HepG2 (cell line): ENCODE data around the gene DOCK11. TPM values are rescaled to one million over a fixed set of nuclear protein-coding genes. Genes with fewer than 3 reads are reported as not detected.

ENCODE experiments used
- ATAC-seq: fragments of 200-7000 bp; cut with Tn5 transposase; 3 replicates; pipeline ENCODE4 v1.9.1; 2020; ENCODE audit warnings: mild to moderate bottlenecking, moderate library complexity
- BruUV-seq: library from RNA; stranded (reverse); fragments of 400-500 nt; replicated peaks from 2 replicates; lab custom pipeline; 2021; lab: Mats Ljungman, UMichigan
- CTCF ChIA-PET: fragments of 300-600 bp; formaldehyde crosslinking; extraction: SDS; loops from one replicate; lab custom pipeline; 2021; ENCODE audit warnings: low total read pairs, inconsistent platforms, low intra/inter-chr PET ratio; lab: Yijun Ruan, JAX
- POLR2A ChIA-PET: fragments of 350-600 bp; sonication (Branson Sonifier 250); formaldehyde crosslinking; loops from one replicate; lab custom pipeline; 2020; ENCODE audit warnings: antibody characterized with exemption, inconsistent platforms; lab: Yijun Ruan, JAX
- DNase-seq: peaks from one replicate; pipeline ENCODE4 v3.0.0-alpha.2; 2015; ENCODE audit warnings: low spot score
- FAIRE-seq: peaks from 3 replicates; lab custom pipeline; 2011; peaks lifted over from hg19 to GRCh38; lab: Jason Lieb, UNC
- H2AFZ ChIP-seq: one replicate; pipeline ENCODE4 v1.6.1; 2011; ENCODE audit warnings: low read length, inconsistent platforms
- H3K27ac ChIP-seq: fragments of 300-600 bp; 3 replicates; pipeline ENCODE4 v1.8.0; 2011; ENCODE audit warnings: mixed run types, mild to moderate bottlenecking, mixed read lengths, low read length, inconsistent platforms; ENCODE audit not compliant: insufficient read depth; ENCODE audit errors: extremely low read length
- H3K27me3 ChIP-seq, 2 experiments: fragments of 200-600 bp in 1 of 2; 2 replicates in 1 of 2; 3 replicates in 1 of 2; pipeline versions ENCODE4 v1.6.0 to v1.8.0; 2011; ENCODE audit warnings: low read length in 2 of 2, mild to moderate bottlenecking in 2 of 2, moderate library complexity in 2 of 2, inconsistent platforms in 1 of 2; ENCODE audit not compliant: insufficient read depth in 2 of 2, control insufficient read depth in 1 of 2
- H3K36me3 ChIP-seq, 2 experiments: fragments of 200-600 bp in 1 of 2; replicated peaks in 1 of 2; 2 replicates in 1 of 2; 3 replicates in 1 of 2; pipeline versions ENCODE4 v1.5.1 to v1.8.0; 2011; ENCODE audit warnings: low read length in 2 of 2, inconsistent platforms in 1 of 2; ENCODE audit not compliant: insufficient read depth in 2 of 2, control insufficient read depth in 1 of 2
- H3K4me1 ChIP-seq: 2 replicates; pipeline ENCODE4 v1.5.1; 2012; ENCODE audit warnings: low read length, inconsistent platforms; ENCODE audit not compliant: insufficient read depth
- H3K4me2 ChIP-seq: 2 replicates; pipeline ENCODE4 v1.6.0; 2011; ENCODE audit warnings: low read depth, low read length, inconsistent platforms
- H3K4me3 ChIP-seq, 3 experiments: fragments of 200-600 bp in 1 of 3; sonication (generic), shearing (Covaris generic) in 1 of 3; replicated peaks in 1 of 3; 2 replicates each; pipeline ENCODE4 v1.5.1; 2011 to 2016; ENCODE audit warnings: low read length in 3 of 3, inconsistent platforms in 2 of 3, low read depth in 2 of 3, mild to moderate bottlenecking in 2 of 3, control low read depth in 1 of 3, mixed read lengths in 1 of 3; ENCODE audit not compliant: insufficient read depth in 1 of 3
- H3K79me2 ChIP-seq: one replicate; pipeline ENCODE4 v1.6.1; 2011; ENCODE audit warnings: low read length, inconsistent platforms; ENCODE audit not compliant: insufficient read depth
- H3K9ac ChIP-seq: 2 replicates; pipeline ENCODE4 v1.6.0; 2011; ENCODE audit warnings: mild to moderate bottlenecking, low read depth, low read length, inconsistent platforms; ENCODE audit not compliant: insufficient read depth
- H3K9me3 ChIP-seq: 2 replicates; pipeline ENCODE4 v1.5.1; 2012; ENCODE audit warnings: mild to moderate bottlenecking, low read length
- H4K20me1 ChIP-seq: 2 replicates; pipeline ENCODE4 v1.6.0; 2011; ENCODE audit warnings: inconsistent platforms, mild to moderate bottlenecking, low read length, moderate library complexity; ENCODE audit not compliant: insufficient read depth
- DNMT1 ChIP-seq: sonication (generic); formaldehyde crosslinking; IDR thresholded peaks from 2 replicates; pipeline ENCODE4 v1.5.1; 2020; ENCODE audit warnings: mild to moderate bottlenecking, missing genetic modification reagents
- HOXA5 ChIP-seq: sonication (generic); formaldehyde crosslinking; IDR thresholded peaks from 2 replicates; pipeline ENCODE4 v1.4.0; 2020; ENCODE audit warnings: missing genetic modification reagents
- ZFAT ChIP-seq: sonication (generic); formaldehyde crosslinking; conservative IDR thresholded peaks from 2 replicates; pipeline ENCODE4 v1.8.1; 2023; ENCODE audit warnings: missing genetic modification reagents, inconsistent platforms
- ZNF207 ChIP-seq: fragments of 450-650 bp; IDR thresholded peaks from 2 replicates; pipeline ENCODE4 v1.6.1; 2016; ENCODE audit warnings: antibody characterized with exemption, borderline replicate concordance
- ZNF263 ChIP-seq: sonication (generic); formaldehyde crosslinking; IDR thresholded peaks from 2 replicates; pipeline ENCODE4 v1.4.0; 2020; ENCODE audit warnings: missing genetic modification reagents
- WGBS: methylation state at CpG from one replicate; pipeline ENCODE4 v1.1.6; 2017; ENCODE audit warnings: low lambda C conversion rate; 5-methylcytosine and 5-hydroxymethylcytosine counted together
- in situ Hi-C: cut with HindIII; loops from 2 replicates; pipeline ENCODE4 v1.10.0; 2017; ENCODE audit warnings: low pct_unique_long_range_greater_than_20kb; ENCODE audit not compliant: extremely low pct_ligation_motif_present
- intact Hi-C: fragments of 100-400 bp; cut with micrococcal nuclease; formaldehyde crosslinking; loops from one replicate; pipeline ENCODE4 v1.10.0; 2022; ENCODE audit not compliant: unreplicated experiment
- polyA plus RNA-seq, 8 experiments: library from polyadenylated mRNA; depleted of rRNA in 3 of 8; stranded (reverse) in 7 of 8; unstranded in 1 of 8; fragments of >200 nt; fragmentation: Illumina TruSeq in 4 of 8; extraction: Trizol in 4 of 8; gene quantifications; 2 replicates each; pipeline versions ENCODE4 v1.2.1 to v1.2.3, GENCODE V29; 2011 to 2016; ENCODE audit warnings: low read depth in 4 of 8, missing spikeins in 1 of 8, mixed read lengths in 1 of 8; ENCODE audit not compliant: insufficient read depth in 1 of 8
- total RNA-seq, 5 experiments: library from RNA; depleted of rRNA; stranded (reverse); fragments of >200 nt; fragmentation: Illumina TruSeq; extraction: Trizol; gene quantifications; 2 replicates each; pipeline ENCODE4 v1.2.3, GENCODE V29; 2016; ENCODE audit warnings: low read depth in 1 of 5

DOCK11 gene
- total and polyA plus RNA-seq, 2 of the 13 experiments (the other 11 are each of a cell fraction or from before 2014, with no cell fraction given), result 0.02 to 0.12 TPM

- H3K4me2 ChIP-seq, result no peak overlapping the region
- H3K27me3 ChIP-seq, result no peaks in the 10 kb centered on the region
- H3K36me3 ChIP-seq, result no peaks in the 10 kb centered on the region
- TF ChIP-seq HOXA5, result no peak
- H3K79me2 ChIP-seq, result no peaks in the 10 kb centered on the region
- H2AFZ ChIP-seq, result no peak overlapping the region
- BruUV-seq, result no TSS peak
- WGBS, result 14% methylated on average over 3 of the region's 3 CpGs
- DNase-seq (no peak), FAIRE-seq (no peak), ATAC-seq (no peak)
- no peak overlapping the region for H3K4me3 ChIP-seq
- H3K4me1 ChIP-seq, result no peaks in the 10 kb centered on the region
- POLR2A ChIA-PET, result no interaction called here
- intact Hi-C loops, result no loop called here
- in situ Hi-C loops, result no loop called here
- H3K27ac ChIP-seq, result no peak overlapping the region
- CTCF ChIA-PET, result no interaction called here
- H4K20me1 ChIP-seq, result no peaks in the 10 kb centered on the region
- no peak overlapping the region for H3K9ac ChIP-seq
- no peaks in the 10 kb centered on the region for H3K9me3 ChIP-seq
These were observed 34.8 kb downstream of the DOCK11 start for GRCh38 chrX:118530219-118530911.

GRCh38 chrX:118534716-118535493 is 39.3 kb downstream of the DOCK11 start:
- no peak for FAIRE-seq
- no peak for ATAC-seq
- Histone ChIP-seq H4K20me1 (no peaks in the 10 kb centered on the region), H3K9ac (no peak overlapping the region), H3K79me2 (no peaks in the 10 kb centered on the region), H2AFZ (no peak overlapping the region), H3K4me3 (no peak overlapping the region), H3K27me3 (no peaks in the 10 kb centered on the region), H3K4me1 (no peaks in the 10 kb centered on the region), H3K9me3 (no peaks in the 10 kb centered on the region), H3K27ac (no peak overlapping the region), H3K36me3 (no peaks in the 10 kb centered on the region), H3K4me2 (no peak overlapping the region)
- in situ Hi-C loops (no loop called here), intact Hi-C loops (no loop called here)
- TF ChIP-seq ZFAT, result no peak
- TF ChIP-seq ZNF263, result no peak
- TF ChIP-seq ZNF207, result no peak
- TF ChIP-seq DNMT1 (CRISPR knock-in tag), result no peak
- no peak for DNase-seq
- ChIA-PET CTCF (no interaction called here), POLR2A (no interaction called here)
- WGBS, result 73% methylated on average over 9 of the region's 9 CpGs
- no TSS peak for BruUV-seq
